ENCODE data around the gene RHBG.

Gene RHBG

DNA sequence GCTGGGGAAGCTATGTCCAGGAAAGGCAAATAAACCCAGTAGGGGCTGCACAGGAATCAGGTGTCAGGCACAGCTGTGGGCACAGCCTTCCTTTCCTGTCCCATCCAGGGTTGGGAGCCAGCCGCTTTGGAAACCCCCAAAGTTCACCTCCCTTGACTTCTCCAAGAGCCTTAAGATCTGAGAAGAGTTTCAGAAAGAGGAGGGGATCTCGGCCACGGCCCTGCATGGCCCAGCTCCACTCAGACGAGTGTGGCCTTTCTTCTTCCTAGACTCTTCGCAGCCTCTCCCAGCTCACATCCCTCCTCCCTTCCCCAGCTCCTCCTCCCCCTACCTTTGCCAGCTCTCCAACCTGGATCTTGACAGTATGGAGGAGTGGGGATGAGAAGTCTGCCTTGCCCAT, 36.7 kb downstream of the RHBG start:
- H3K4me1 Mint-ChIP-seq = no peaks in the 10 kb centered on the region

DNA sequence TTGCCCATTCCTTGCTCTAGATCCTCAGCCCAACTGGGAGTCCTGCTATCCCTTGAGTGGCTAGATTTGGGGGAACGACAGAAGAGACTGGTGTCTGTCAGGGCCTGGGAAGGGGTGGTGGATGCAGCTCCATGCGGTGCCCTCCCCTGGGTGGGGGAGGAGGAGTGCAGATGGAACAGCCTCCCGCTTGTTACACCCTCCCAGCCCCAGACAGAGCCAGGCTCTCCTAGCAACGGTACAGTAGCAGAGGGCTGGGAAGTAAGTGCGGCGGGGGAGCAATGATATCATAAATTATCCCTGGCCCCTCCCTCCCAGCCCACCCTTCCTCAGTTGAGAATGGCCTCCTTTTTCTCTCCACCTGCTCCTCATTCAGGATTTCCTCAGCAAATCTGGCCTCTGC, 37.2 kb downstream of the RHBG start:
- H3K9me3 Mint-ChIP-seq = no peaks in the 10 kb centered on the region
- TF ChIP-seq, protein P1, sequence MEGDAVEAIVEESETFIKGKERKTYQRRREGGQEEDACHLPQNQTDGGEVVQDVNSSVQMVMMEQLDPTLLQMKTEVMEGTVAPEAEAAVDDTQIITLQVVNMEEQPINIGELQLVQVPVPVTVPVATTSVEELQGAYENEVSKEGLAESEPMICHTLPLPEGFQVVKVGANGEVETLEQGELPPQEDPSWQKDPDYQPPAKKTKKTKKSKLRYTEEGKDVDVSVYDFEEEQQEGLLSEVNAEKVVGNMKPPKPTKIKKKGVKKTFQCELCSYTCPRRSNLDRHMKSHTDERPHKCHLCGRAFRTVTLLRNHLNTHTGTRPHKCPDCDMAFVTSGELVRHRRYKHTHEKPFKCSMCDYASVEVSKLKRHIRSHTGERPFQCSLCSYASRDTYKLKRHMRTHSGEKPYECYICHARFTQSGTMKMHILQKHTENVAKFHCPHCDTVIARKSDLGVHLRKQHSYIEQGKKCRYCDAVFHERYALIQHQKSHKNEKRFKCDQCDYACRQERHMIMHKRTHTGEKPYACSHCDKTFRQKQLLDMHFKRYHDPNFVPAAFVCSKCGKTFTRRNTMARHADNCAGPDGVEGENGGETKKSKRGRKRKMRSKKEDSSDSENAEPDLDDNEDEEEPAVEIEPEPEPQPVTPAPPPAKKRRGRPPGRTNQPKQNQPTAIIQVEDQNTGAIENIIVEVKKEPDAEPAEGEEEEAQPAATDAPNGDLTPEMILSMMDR (IDR thresholded peaks at IDR 0.05; ENCODE audit: unreplicated experiment in 3 of 3) = no peak
- no peaks in the 10 kb centered on the region for H3K4me1 Mint-ChIP-seq
- no peak overlapping the region for H3K27ac Mint-ChIP-seq
- peaks cover 92% of the 10 kb centered on the region for H3K27me3 Mint-ChIP-seq (ENCODE audit: low read depth)
- H3K4me3 Mint-ChIP-seq = no peak overlapping the region
- H3K36me3 Mint-ChIP-seq (ENCODE audit: low read depth) = no peaks in the 10 kb centered on the region

More for the DNA sequence above, 36.7 kb downstream of the RHBG start:
- Mint-ChIP-seq H3K9me3 (no peaks in the 10 kb centered on the region), H3K27ac (no peak overlapping the region), H3K36me3 (ENCODE audit: low read depth) (no peaks in the 10 kb centered on the region), H3K27me3 (ENCODE audit: low read depth) (peaks cover 90% of the 10 kb centered on the region), H3K4me3 (no peak overlapping the region)
- TF ChIP-seq, protein P1 (IDR thresholded peaks at IDR 0.05; ENCODE audit: unreplicated experiment in 3 of 3) = no peak

DNA sequence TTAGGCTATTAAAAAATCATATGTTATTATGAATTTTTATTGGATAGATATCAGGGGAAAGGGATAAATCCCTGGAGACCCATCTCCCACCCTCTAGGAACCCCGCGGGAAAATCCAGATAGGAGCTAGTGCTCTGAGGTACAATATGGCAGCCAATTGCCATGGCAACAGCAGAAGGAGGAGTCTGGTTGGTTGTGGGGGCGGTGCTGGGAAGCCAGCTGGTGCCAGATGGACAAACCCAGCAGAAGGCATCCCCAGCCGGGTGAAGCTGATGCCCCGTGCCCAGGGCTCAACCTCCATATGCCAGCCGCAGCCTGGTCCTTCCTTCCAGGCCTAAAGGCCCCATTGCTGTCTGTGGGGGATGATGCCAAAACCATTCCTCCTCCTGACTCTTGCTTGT, 38.3 kb downstream of the RHBG start:
- Mint-ChIP-seq H3K4me1 (no peaks in the 10 kb centered on the region), H3K27ac (no peak overlapping the region), H3K9me3 (no peaks in the 10 kb centered on the region), H3K4me3 (no peak overlapping the region), H3K36me3 (ENCODE audit: low read depth) (no peaks in the 10 kb centered on the region), H3K27me3 (ENCODE audit: low read depth) (peaks cover 92% of the 10 kb centered on the region)
- TF ChIP-seq, protein P1 (IDR thresholded peaks at IDR 0.05; ENCODE audit: unreplicated experiment in 3 of 3) = no peak

DNA sequence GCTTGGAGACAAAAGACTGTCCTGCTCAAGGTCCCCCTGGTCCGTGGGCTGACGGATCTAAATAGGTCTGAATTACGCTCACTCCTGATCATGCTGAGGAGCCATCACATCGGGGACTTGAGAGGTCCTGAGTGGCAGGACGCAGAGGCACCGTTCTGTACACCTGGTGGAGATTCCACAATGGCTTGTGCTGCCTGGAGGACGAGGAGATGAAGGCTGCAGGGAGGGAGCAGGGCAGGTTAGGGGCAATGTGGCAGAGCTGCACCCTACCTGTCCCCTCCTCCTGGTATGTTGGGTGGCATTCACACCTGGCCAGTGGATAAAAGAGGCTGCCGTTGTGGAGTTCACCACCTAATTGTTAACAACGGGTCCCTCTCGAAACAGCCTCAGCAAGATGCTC, 38.7 kb downstream of the RHBG start:
- Mint-ChIP-seq H3K4me3 (no peak overlapping the region), H3K27me3 (ENCODE audit: low read depth) (peaks cover 92% of the 10 kb centered on the region), H3K36me3 (ENCODE audit: low read depth) (no peaks in the 10 kb centered on the region), H3K27ac (no peak overlapping the region), H3K9me3 (no peaks in the 10 kb centered on the region), H3K4me1 (no peaks in the 10 kb centered on the region)
- TF ChIP-seq, protein P1 (IDR thresholded peaks at IDR 0.05; ENCODE audit: unreplicated experiment in 3 of 3) = no peak

DNA sequence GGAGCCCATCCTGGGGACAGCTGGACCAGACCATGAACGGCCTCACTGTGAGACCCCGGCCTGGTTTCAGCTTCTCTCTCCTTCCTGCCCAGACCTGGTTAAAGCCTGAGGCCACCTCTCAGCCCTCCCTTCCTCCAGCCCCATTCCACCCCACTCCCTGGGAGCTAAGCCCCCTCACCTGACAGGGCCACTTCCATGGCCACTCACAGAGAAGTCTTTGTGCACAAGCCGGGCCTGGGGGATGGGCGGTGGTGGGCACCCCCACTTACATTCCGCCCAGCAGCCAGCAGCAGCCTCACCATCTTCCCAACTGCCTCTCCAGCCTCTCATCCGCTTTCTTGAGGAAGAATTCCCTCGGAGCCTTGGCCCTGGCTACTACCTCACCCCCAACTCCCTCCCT, 40.4 kb downstream of the RHBG start:
- H3K4me3 Mint-ChIP-seq = no peak overlapping the region
- TF ChIP-seq, protein P1 (IDR thresholded peaks at IDR 0.05; ENCODE audit: unreplicated experiment in 3 of 3) = no peak
- H3K27ac Mint-ChIP-seq = no peak overlapping the region
- H3K27me3 Mint-ChIP-seq (ENCODE audit: low read depth) = peaks cover 89% of the 10 kb centered on the region
- H3K9me3 Mint-ChIP-seq = peaks cover under 1% of the 10 kb centered on the region
- H3K4me1 Mint-ChIP-seq = no peaks in the 10 kb centered on the region
- H3K36me3 Mint-ChIP-seq (ENCODE audit: low read depth) = no peaks in the 10 kb centered on the region

DNA sequence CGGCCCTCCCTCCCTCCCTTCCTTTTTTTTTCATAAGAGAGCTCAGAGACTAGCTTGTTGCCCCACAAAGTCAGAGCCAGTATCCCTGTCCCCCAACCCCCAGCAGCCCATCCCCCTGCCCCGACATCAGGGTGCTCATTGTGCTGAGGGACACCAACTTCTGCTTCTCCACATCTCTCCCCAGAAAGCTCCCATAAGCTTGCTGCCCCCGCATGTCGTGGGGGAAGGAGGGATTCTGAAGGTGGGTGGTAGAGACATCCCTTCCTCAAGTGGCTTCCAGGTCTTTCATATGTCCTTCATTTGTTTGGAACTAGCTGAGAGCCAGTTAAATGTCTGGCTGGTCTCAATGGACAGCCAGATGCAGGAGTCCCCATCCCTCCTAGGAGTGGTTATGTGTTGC, 41.2 kb downstream of the RHBG start:
- Mint-ChIP-seq H3K4me3 (no peak overlapping the region), H3K9me3 (peaks cover 2% of the 10 kb centered on the region), H3K27ac (no peak overlapping the region), H3K36me3 (ENCODE audit: low read depth) (no peaks in the 10 kb centered on the region), H3K27me3 (ENCODE audit: low read depth) (peaks cover 89% of the 10 kb centered on the region), H3K4me1 (no peaks in the 10 kb centered on the region)
- TF ChIP-seq, protein P1 (IDR thresholded peaks at IDR 0.05; ENCODE audit: unreplicated experiment in 3 of 3) = no peak
